Endothelial cell (in vitro differentiated cells): ENCODE results near the gene DOCK4. TPM values are rescaled to one million over a fixed set of nuclear protein-coding genes. Genes with fewer than 3 reads are reported as not detected.

Experiments
- DNase-seq: peaks from one replicate; pipeline ENCODE4 v3.0.0; 2021; ENCODE audit warnings: low spot score
- H3K27ac Mint-ChIP-seq: one replicate; pipeline ENCODE4 v1.8.0; 2021; ENCODE audit warnings: mixed read lengths, inconsistent platforms; ENCODE audit not compliant: unreplicated experiment
- H3K27me3 Mint-ChIP-seq: one replicate; pipeline ENCODE4 v1.8.0; 2021; ENCODE audit warnings: mild to moderate bottlenecking, moderate library complexity, mixed read lengths, inconsistent platforms; ENCODE audit not compliant: unreplicated experiment
- H3K36me3 Mint-ChIP-seq: one replicate; pipeline ENCODE4 v1.8.0; 2021; ENCODE audit warnings: mild to moderate bottlenecking, low read depth, mixed read lengths, inconsistent platforms; ENCODE audit not compliant: unreplicated experiment
- H3K4me1 Mint-ChIP-seq: one replicate; pipeline ENCODE4 v1.8.0; 2021; ENCODE audit warnings: mild to moderate bottlenecking, mixed read lengths, inconsistent platforms; ENCODE audit not compliant: unreplicated experiment
- H3K4me3 Mint-ChIP-seq: one replicate; pipeline ENCODE4 v1.8.0; 2021; ENCODE audit warnings: mild to moderate bottlenecking, mixed read lengths, inconsistent platforms; ENCODE audit not compliant: unreplicated experiment
- H3K9me3 Mint-ChIP-seq: one replicate; pipeline ENCODE4 v1.8.0; 2021; ENCODE audit warnings: mixed read lengths, inconsistent platforms; ENCODE audit not compliant: unreplicated experiment
- total RNA-seq: library from RNA; stranded (reverse); fragmentation: NEBNext Ultra II Directional; extraction: Animal tissue kit (Norgen Biotek cat#: 25700); gene quantifications from one replicate; pipeline ENCODE4 v1.2.1, GENCODE V29; 2021; ENCODE audit not compliant: unreplicated experiment
- TF ChIP-seq, protein P1 (sequence below): fragments of 200-600 bp; sonication (generic); IDR thresholded peaks from one replicate; pipeline ENCODE4 v1.5.0; 2021; ENCODE audit warnings: antibody characterized with exemption; ENCODE audit not compliant: unreplicated experiment

The DOCK4 gene
- total RNA-seq, 1 donor from 2014 or later, result 99.2 TPM

DNA sequence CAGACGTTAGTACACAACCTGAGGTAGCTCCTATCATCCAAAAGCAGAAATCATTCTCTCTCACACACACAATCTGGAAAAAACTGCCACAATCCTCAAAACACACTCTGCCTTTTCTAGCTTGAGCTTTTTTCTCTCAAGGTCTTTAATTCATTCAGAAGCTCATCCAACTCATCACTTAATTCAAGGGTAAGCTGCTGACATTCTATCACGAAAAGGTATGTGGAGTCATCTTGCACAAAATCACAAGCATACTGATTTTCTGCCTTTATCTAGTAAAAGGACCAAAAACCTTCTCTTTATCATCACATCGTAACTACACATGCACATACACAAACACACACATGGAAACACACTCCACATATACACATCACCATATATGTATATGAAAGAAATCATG, 32.0 kb downstream of the DOCK4 start:
- Mint-ChIP-seq H3K4me3 (no peak overlapping the region), H3K9me3 (no peaks in the 10 kb centered on the region), H3K27ac (no peak overlapping the region), H3K27me3 (peaks cover 5% of the 10 kb centered on the region), H3K36me3 (peaks cover 6% of the 10 kb centered on the region), H3K4me1 (peaks cover 50% of the 10 kb centered on the region)
- TF ChIP-seq, protein P1, sequence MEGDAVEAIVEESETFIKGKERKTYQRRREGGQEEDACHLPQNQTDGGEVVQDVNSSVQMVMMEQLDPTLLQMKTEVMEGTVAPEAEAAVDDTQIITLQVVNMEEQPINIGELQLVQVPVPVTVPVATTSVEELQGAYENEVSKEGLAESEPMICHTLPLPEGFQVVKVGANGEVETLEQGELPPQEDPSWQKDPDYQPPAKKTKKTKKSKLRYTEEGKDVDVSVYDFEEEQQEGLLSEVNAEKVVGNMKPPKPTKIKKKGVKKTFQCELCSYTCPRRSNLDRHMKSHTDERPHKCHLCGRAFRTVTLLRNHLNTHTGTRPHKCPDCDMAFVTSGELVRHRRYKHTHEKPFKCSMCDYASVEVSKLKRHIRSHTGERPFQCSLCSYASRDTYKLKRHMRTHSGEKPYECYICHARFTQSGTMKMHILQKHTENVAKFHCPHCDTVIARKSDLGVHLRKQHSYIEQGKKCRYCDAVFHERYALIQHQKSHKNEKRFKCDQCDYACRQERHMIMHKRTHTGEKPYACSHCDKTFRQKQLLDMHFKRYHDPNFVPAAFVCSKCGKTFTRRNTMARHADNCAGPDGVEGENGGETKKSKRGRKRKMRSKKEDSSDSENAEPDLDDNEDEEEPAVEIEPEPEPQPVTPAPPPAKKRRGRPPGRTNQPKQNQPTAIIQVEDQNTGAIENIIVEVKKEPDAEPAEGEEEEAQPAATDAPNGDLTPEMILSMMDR, result no peak
- DNase-seq, result no peak

DNA sequence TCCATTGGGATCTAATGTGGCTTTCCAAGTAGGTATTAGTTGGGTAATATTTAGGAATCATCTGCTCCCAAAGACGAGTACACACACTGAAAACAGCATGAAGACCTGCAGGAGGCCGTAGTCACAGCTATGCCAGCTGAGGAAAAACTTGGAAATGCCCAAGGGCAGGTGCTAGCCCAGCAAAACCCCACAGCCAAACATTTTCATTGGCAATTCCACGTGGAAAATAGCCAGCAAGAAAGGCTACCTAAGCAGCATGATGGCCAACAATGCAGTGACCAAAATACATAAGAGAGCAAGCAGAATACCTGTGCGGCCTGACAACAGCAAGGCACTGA, 32.7 kb downstream of the DOCK4 start:
- no peak for DNase-seq
- Mint-ChIP-seq H3K4me3 (no peak overlapping the region), H3K27ac (peak overlapping the region; percentile 68), H3K4me1 (peaks cover 47% of the 10 kb centered on the region), H3K9me3 (no peaks in the 10 kb centered on the region), H3K27me3 (peaks cover 7% of the 10 kb centered on the region), H3K36me3 (peaks cover 10% of the 10 kb centered on the region)
- TF ChIP-seq, protein P1, result no peak

DNA sequence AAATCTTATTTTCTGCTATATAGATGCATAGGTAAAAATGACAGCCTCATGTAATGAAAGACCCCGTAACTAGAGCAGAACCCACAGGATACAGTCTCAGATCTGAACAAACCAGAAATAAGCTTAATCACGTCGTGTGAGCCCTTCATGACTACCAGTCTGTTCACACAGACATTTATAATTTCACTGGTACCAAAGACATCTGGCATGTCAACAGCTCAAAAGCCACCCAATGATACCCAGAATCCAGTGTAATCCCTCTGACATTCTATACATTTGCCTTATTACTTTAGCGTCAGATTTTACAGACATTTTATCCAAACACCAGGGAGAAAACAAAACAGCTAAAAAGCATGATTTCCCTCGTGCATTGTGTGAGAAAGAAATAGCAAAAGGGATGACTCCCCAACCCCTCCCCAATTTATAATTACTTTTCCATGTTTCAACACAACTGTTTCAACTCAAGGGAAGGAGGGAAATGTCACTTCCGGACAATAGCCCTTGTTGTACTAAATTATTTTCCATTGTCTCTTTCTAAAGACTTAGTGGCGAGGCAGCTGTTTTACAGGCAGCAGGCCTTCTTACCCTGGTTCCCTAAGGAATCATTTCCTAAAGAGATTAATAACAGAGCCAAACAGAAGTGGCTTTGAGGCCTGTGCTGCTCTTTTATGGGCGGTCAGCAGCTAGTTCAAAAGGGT, 33.2 kb downstream of the DOCK4 start:
- Mint-ChIP-seq H3K4me1 (peaks cover 44% of the 10 kb centered on the region), H3K9me3 (no peaks in the 10 kb centered on the region), H3K27me3 (peaks cover 6% of the 10 kb centered on the region), H3K36me3 (peaks cover 10% of the 10 kb centered on the region), H3K4me3 (no peak overlapping the region), H3K27ac (peak overlapping the region; percentile 68)
- TF ChIP-seq, protein P1, result no peak
- no peak for DNase-seq

DNA sequence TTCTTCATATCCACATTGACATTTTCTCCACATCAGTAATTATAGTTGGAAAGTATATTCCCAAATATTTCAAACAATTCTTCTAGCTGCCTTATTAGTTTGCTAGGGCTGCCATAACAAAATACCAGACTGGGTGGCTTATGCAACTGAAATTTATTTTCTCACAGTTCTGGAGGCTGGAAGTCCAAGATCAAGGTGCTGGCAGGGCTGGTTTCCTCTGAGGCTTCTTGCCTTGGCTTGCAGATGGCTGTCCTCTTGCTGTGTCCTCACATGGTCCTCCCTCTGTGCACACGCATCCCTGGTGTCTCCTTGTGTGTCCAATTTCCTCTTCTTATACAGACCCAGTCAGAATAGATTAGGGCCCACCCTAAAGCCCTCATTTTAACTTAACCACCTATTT, 34.5 kb downstream of the DOCK4 start:
- Mint-ChIP-seq H3K4me3 (no peak overlapping the region), H3K27ac (no peak overlapping the region), H3K27me3 (peaks cover 1% of the 10 kb centered on the region), H3K36me3 (peaks cover 10% of the 10 kb centered on the region), H3K9me3 (no peaks in the 10 kb centered on the region), H3K4me1 (peaks cover 33% of the 10 kb centered on the region)
- TF ChIP-seq, protein P1, result no peak
- no peak for DNase-seq

DNA sequence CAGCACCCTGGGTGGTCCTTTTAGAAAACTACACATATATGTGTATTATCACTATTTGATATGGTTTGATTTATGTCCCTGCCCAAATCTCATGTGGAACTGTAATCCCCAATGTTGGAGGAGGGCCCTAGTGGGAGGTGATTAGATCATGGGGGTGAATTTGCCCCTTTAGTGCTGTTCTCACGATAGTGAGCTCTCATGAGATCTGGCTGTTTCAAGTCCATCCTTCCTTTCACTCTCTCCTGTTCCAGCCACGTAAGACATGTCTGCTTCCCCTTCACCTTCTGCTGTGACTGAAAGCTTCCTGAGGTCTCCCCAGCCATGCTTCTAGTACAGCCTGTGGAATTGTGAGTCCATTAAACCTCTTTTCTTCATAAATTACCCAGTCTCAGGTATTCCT, 37.3 kb downstream of the DOCK4 start:
- TF ChIP-seq, protein P1, result no peak
- Mint-ChIP-seq H3K4me1 (peaks cover 25% of the 10 kb centered on the region), H3K27me3 (peaks cover 3% of the 10 kb centered on the region), H3K36me3 (peaks cover 10% of the 10 kb centered on the region), H3K9me3 (no peaks in the 10 kb centered on the region), H3K27ac (no peak overlapping the region), H3K4me3 (peak overlapping the region; percentile 49)
- DNase-seq, result no peak
